Astrocyte of the cerebellum (primary cell): Measurements from ENCODE around the gene NOX1.

Experiments used
- DNase-seq: peaks from one replicate; pipeline ENCODE4 v3.0.0-alpha.2; 2011; ENCODE audit warnings: low read depth
- H3K4me3 ChIP-seq: 2 replicates; pipeline ENCODE4 v1.5.1; 2011; ENCODE audit warnings: mild to moderate bottlenecking, low read depth, low read length, moderate library complexity
- in situ Hi-C: cut with HindIII; loops from 2 replicates; pipeline ENCODE4 v1.10.0; 2017; ENCODE audit warnings: low sequenced_read_pairs
- TF ChIP-seq, protein P1 (sequence below): IDR thresholded peaks from 2 replicates; pipeline ENCODE4 v1.5.1; 2012; ENCODE audit warnings: low read length, low read depth, moderate library complexity, mild to moderate bottlenecking; ENCODE audit errors: missing control alignments

The NOX1 gene

GRCh38 chrX:100874325-100874724, at the start of gene NOX1:
Gene NOX1, minus strand, starts transcription at chrX:100874359. Its CDS starts 220 bp downstream, at chrX:100874139.
- TF ChIP-seq, protein P1, sequence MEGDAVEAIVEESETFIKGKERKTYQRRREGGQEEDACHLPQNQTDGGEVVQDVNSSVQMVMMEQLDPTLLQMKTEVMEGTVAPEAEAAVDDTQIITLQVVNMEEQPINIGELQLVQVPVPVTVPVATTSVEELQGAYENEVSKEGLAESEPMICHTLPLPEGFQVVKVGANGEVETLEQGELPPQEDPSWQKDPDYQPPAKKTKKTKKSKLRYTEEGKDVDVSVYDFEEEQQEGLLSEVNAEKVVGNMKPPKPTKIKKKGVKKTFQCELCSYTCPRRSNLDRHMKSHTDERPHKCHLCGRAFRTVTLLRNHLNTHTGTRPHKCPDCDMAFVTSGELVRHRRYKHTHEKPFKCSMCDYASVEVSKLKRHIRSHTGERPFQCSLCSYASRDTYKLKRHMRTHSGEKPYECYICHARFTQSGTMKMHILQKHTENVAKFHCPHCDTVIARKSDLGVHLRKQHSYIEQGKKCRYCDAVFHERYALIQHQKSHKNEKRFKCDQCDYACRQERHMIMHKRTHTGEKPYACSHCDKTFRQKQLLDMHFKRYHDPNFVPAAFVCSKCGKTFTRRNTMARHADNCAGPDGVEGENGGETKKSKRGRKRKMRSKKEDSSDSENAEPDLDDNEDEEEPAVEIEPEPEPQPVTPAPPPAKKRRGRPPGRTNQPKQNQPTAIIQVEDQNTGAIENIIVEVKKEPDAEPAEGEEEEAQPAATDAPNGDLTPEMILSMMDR: no peak
- no peak for DNase-seq
- no peak within 1 kb of the TSS for H3K4me3 ChIP-seq
- in situ Hi-C loops: no loop called here

GRCh38 chrX:100915562-100915961, 41.4 kb upstream of the NOX1 start:
- in situ Hi-C loops: no loop called here

DNA sequence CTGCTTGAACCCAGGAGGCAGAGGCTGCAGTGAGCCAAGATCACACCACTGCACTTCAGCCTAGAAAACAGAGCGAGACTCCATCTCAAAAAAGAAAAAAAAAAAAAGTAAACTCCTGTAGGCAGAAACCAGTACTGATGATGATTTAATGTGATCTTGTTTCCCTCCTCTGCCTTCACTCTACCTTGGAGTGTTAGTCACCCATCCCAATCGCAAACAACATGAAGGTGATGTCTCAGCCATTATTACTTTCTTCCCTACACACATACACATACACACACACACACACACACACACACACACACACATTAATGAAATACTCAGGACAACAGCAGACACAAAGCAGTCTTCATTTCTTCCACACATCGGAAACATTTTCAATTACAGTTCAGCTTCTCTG, 39.0 kb upstream of the NOX1 start:
- TF ChIP-seq, protein P1: no peak
- in situ Hi-C loops: no loop called here
- DNase-seq: no peak
- no peak overlapping the region for H3K4me3 ChIP-seq

More at GRCh38 chrX:100915562-100915961, 41.4 kb upstream of the NOX1 start:
- TF ChIP-seq, protein P1: no peak
- no peak for DNase-seq
- H3K4me3 ChIP-seq: no peak overlapping the region

GRCh38 chrX:100911731-100912130, 37.6 kb upstream of the NOX1 start:
- in situ Hi-C loops: no loop called here

GRCh38 chrX:100905620-100906019, 31.5 kb upstream of the NOX1 start:
- TF ChIP-seq, protein P1: no peak
- no peak for DNase-seq
- H3K4me3 ChIP-seq: no peak overlapping the region
- in situ Hi-C loops: loop anchor here (5.0 kb wide), 1 partner anchor 53 kb away; no protein-coding TSS in a partner anchor

More at GRCh38 chrX:100911731-100912130, 37.6 kb upstream of the NOX1 start:
- DNase-seq: no peak
- H3K4me3 ChIP-seq: no peak overlapping the region
- TF ChIP-seq, protein P1: no peak

GRCh38 chrX:100904433-100904832, 30.3 kb upstream of the NOX1 start:
- no peak for DNase-seq
- TF ChIP-seq, protein P1: no peak
- no peak overlapping the region for H3K4me3 ChIP-seq
- in situ Hi-C loops: no loop called here
